HepG2 (cell line): ENCODE measurements around the gene CES3. TPM values are rescaled to one million over a fixed set of nuclear protein-coding genes. Genes with fewer than 3 reads are reported as not detected.

Experiments used
- EP300 ChIP-seq, 3 experiments: sonication (generic) in 1 of 3; formaldehyde crosslinking in 1 of 3; IDR thresholded peaks; 2 replicates each; pipeline versions ENCODE4 v1.5.1 to v1.6.1; 2011 to 2020; ENCODE audit warnings: low read depth in 2 of 3, low read length in 2 of 3, borderline replicate concordance in 1 of 3, improper control_type of control experiment in 1 of 3, mild to moderate bottlenecking in 1 of 3, missing genetic modification reagents in 1 of 3, moderate library complexity in 1 of 3
- KMT2B ChIP-seq: IDR thresholded peaks from 2 replicates; pipeline ENCODE4 v1.6.1; 2016; ENCODE audit warnings: missing genetic modification reagents, missing compliant biosample characterization
- LCORL ChIP-seq, 2 experiments: fragments of 450-650 bp in 1 of 2; sonication (generic) in 1 of 2; formaldehyde crosslinking in 1 of 2; IDR thresholded peaks; 2 replicates each; pipeline versions ENCODE4 v1.5.0 to v1.6.1; 2017 to 2020; ENCODE audit warnings: antibody characterized with exemption in 1 of 2, missing genetic modification reagents in 1 of 2
- MLLT10 ChIP-seq: sonication (generic); formaldehyde crosslinking; IDR thresholded peaks from 2 replicates; pipeline ENCODE4 v1.4.0; 2020; ENCODE audit warnings: missing genetic modification reagents
- NCOA2 ChIP-seq: sonication (generic); formaldehyde crosslinking; IDR thresholded peaks from 2 replicates; pipeline ENCODE4 v1.8.0; 2022; ENCODE audit warnings: inconsistent platforms
- PRDM15 ChIP-seq: sonication (generic); formaldehyde crosslinking; IDR thresholded peaks from 2 replicates; pipeline ENCODE4 v1.4.0; 2020; ENCODE audit warnings: missing genetic modification reagents
- RELA ChIP-seq: sonication (generic); formaldehyde crosslinking; IDR thresholded peaks from 2 replicates; pipeline ENCODE4 v1.4.0; 2020; ENCODE audit warnings: missing genetic modification reagents
- RNF219 ChIP-seq: sonication (generic); formaldehyde crosslinking; IDR thresholded peaks from 2 replicates; pipeline ENCODE4 v1.5.0; 2020; ENCODE audit warnings: mild to moderate bottlenecking, missing genetic modification reagents
- SCMH1 ChIP-seq: sonication (generic); formaldehyde crosslinking; IDR thresholded peaks from 2 replicates; pipeline ENCODE4 v1.9.0; 2021; ENCODE audit warnings: missing genetic modification reagents, mild to moderate bottlenecking, borderline replicate concordance
- SSRP1 ChIP-seq: IDR thresholded peaks from 2 replicates; pipeline ENCODE4 v1.6.1; 2016; ENCODE audit warnings: control low read depth
- XBP1 ChIP-seq: sonication (generic); formaldehyde crosslinking; IDR thresholded peaks from 2 replicates; pipeline ENCODE4 v1.5.0; 2020; ENCODE audit warnings: missing genetic modification reagents
- ZEB1 ChIP-seq: IDR thresholded peaks from 2 replicates; pipeline ENCODE4 v1.6.1; 2012; ENCODE audit warnings: mild to moderate bottlenecking, low read depth, inconsistent platforms; ENCODE audit not compliant: insufficient replicate concordance
- ZFP41 ChIP-seq: sonication (generic); formaldehyde crosslinking; IDR thresholded peaks from 2 replicates; pipeline ENCODE4 v1.4.0; 2020; ENCODE audit warnings: mild to moderate bottlenecking, missing genetic modification reagents, borderline replicate concordance
- ZKSCAN1 ChIP-seq: fragments of 150-350 bp; IDR thresholded peaks from 2 replicates; pipeline ENCODE4 v1.6.1; 2014; ENCODE audit warnings: low read length
- ZNF121 ChIP-seq: sonication (generic); formaldehyde crosslinking; IDR thresholded peaks from 2 replicates; pipeline ENCODE4 v1.5.0; 2020; ENCODE audit warnings: mild to moderate bottlenecking, missing genetic modification reagents
- ZNF451 ChIP-seq: sonication (generic); formaldehyde crosslinking; IDR thresholded peaks from 2 replicates; pipeline ENCODE4 v1.5.0; 2020; ENCODE audit warnings: mild to moderate bottlenecking, missing genetic modification reagents
- ZNF496 ChIP-seq: sonication (generic); formaldehyde crosslinking; IDR thresholded peaks from 2 replicates; pipeline ENCODE4 v1.8.1; 2023; ENCODE audit warnings: mild to moderate bottlenecking, moderate library complexity, missing genetic modification reagents; ENCODE audit not compliant: insufficient replicate concordance
- ZNF652 ChIP-seq: IDR thresholded peaks from 2 replicates; pipeline ENCODE4 v1.6.1; 2016; ENCODE audit warnings: low read depth, borderline replicate concordance
- ZNF703 ChIP-seq: sonication (generic); formaldehyde crosslinking; IDR thresholded peaks from 2 replicates; pipeline ENCODE4 v1.5.1; 2020; ENCODE audit warnings: missing genetic modification reagents, mild to moderate bottlenecking, moderate library complexity, borderline replicate concordance
- ZSCAN30 ChIP-seq: sonication (generic); formaldehyde crosslinking; IDR thresholded peaks from 2 replicates; pipeline ENCODE4 v1.5.0; 2020; ENCODE audit warnings: mild to moderate bottlenecking, missing genetic modification reagents
- polyA plus RNA-seq, 8 experiments: library from polyadenylated mRNA; depleted of rRNA in 3 of 8; stranded (reverse) in 7 of 8; unstranded in 1 of 8; fragments of >200 nt; fragmentation: Illumina TruSeq in 4 of 8; extraction: Trizol in 4 of 8; gene quantifications; 2 replicates each; pipeline versions ENCODE4 v1.2.1 to v1.2.3, GENCODE V29; 2011 to 2016; ENCODE audit warnings: low read depth in 4 of 8, missing spikeins in 1 of 8, mixed read lengths in 1 of 8; ENCODE audit not compliant: insufficient read depth in 1 of 8
- total RNA-seq, 5 experiments: library from RNA; depleted of rRNA; stranded (reverse); fragments of >200 nt; fragmentation: Illumina TruSeq; extraction: Trizol; gene quantifications; 2 replicates each; pipeline ENCODE4 v1.2.3, GENCODE V29; 2016; ENCODE audit warnings: low read depth in 1 of 5
- TF ChIP-seq, protein P1 (sequence below): IDR thresholded peaks from 2 replicates; pipeline ENCODE4 v1.6.1; 2016
- TF ChIP-seq, protein P2 (sequence below): conservative IDR thresholded peaks from 2 replicates; pipeline ENCODE4 v1.6.1; 2018; ENCODE audit warnings: missing genetic modification reagents

The CES3 gene
- total and polyA plus RNA-seq, 2 of the 13 experiments (the other 11 are each of a cell fraction or from before 2014, with no cell fraction given), result 6.6 to 17.4 TPM

GRCh38 chr16:66996324-66996982 is 35.4 kb downstream of the CES3 start (continued):
- TF ChIP-seq ZNF496 (CRISPR knock-in tag) (no peak), ZSCAN30 (CRISPR knock-in tag) (no peak), LCORL (IDR thresholded peaks at IDR 0.05) (no peak), LCORL (CRISPR knock-in tag; IDR thresholded peaks at IDR 0.05) (peak; percentile 87; the same call in 1 of the 2 replicates), ZNF451 (CRISPR knock-in tag) (no peak), SCMH1 (CRISPR knock-in tag) (no peak), KMT2B (CRISPR knock-in tag) (no peak), XBP1 (no peak), RELA (CRISPR knock-in tag) (no peak), ZNF652 (CRISPR knock-in tag) (peak; percentile 19; the same call in 1 of the 2 replicates), RNF219 (CRISPR knock-in tag) (peak; percentile 49; the same call in 1 of the 2 replicates), ZNF121 (peak; percentile 91), ZFP41 (CRISPR knock-in tag) (no peak), NCOA2 (peak; percentile 77), PRDM15 (CRISPR knock-in tag) (no peak), ZEB1 (no peak), ZKSCAN1 (no peak), MLLT10 (CRISPR knock-in tag) (no peak), SSRP1 (no peak), EP300 (IDR thresholded peaks at IDR 0.05; ENCODE audit: low read depth in 2 of 2, low read length in 2 of 2) (peak in 1 of 2 experiments; percentile 94; a peak in 2 of 4 replicates), EP300 (CRISPR knock-in tag; IDR thresholded peaks at IDR 0.05; ENCODE audit: borderline replicate concordance) (no peak), ZNF703 (CRISPR knock-in tag) (no peak)
- TF ChIP-seq, protein P1, sequence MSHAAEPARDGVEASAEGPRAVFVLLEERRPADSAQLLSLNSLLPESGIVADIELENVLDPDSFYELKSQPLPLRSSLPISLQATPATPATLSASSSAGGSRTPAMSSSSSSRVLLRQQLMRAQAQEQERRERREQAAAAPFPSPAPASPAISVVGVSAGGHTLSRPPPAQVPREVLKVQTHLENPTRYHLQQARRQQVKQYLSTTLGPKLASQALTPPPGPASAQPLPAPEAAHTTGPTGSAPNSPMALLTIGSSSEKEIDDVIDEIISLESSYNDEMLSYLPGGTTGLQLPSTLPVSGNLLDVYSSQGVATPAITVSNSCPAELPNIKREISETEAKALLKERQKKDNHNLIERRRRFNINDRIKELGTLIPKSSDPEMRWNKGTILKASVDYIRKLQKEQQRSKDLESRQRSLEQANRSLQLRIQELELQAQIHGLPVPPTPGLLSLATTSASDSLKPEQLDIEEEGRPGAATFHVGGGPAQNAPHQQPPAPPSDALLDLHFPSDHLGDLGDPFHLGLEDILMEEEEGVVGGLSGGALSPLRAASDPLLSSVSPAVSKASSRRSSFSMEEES (CRISPR knock-in tag), result no peak
- TF ChIP-seq, protein P2, sequence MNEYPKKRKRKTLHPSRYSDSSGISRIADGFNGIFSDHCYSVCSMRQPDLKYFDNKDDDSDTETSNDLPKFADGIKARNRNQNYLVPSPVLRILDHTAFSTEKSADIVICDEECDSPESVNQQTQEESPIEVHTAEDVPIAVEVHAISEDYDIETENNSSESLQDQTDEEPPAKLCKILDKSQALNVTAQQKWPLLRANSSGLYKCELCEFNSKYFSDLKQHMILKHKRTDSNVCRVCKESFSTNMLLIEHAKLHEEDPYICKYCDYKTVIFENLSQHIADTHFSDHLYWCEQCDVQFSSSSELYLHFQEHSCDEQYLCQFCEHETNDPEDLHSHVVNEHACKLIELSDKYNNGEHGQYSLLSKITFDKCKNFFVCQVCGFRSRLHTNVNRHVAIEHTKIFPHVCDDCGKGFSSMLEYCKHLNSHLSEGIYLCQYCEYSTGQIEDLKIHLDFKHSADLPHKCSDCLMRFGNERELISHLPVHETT (CRISPR knock-in tag), result no peak
